Keratinocyte (primary cell): Measurements from ENCODE around the gene UBE2R2.

ENCODE experiments used
- EZH2 ChIP-seq: IDR thresholded peaks from one replicate; pipeline ENCODE4 v1.6.1; 2012; ENCODE audit warnings: inconsistent platforms, mild to moderate bottlenecking, low read length, moderate library complexity
- TF ChIP-seq, protein P1 (sequence below), 3 experiments: IDR thresholded peaks in 1 of 3; conservative IDR thresholded peaks in 1 of 3; optimal IDR thresholded peaks in 1 of 3; 2 replicates in 2 of 3; 3 replicates in 1 of 3; pipeline versions ENCODE3 to v1.5.1; 2011; ENCODE audit warnings: low read length in 3 of 3, mild to moderate bottlenecking in 3 of 3, moderate library complexity in 2 of 3, control low read depth in 1 of 3, inconsistent platforms in 1 of 3; ENCODE audit not compliant: insufficient read depth in 2 of 3; ENCODE audit errors: extremely low read depth in 1 of 3

DNA sequence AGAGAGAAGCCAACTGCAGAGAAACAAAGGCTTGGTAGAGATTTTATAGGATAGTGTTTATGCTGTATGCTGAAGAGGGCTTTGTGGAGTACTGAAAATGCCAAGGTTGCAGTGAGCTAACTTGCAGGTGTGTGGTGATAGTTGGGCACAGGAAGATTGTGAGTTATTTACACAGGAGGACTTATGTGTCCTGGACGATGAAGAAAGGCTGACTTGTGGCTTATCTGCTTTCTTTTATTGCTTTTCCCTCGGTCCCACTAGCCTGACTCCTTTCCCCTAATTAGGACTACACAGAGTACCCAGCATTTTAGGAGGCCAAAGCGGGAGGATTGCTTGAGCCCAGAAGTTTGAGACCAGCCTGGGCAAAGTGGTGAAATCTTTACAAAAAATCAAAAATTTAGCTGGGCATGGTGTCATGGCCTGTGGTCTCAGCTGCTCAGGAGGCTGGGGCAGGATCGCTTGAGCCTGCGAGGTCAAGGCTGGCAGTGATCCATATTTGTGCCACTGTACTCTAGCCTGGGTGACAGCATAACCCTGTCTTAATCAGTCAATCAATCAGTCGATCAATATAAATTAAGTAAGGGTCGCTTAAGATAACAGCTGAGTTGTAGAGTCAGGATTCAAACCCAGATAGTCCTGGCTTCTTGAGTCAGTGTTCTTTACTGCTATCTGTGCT, 61.9 kb downstream of the UBE2R2 start:
- TF ChIP-seq, protein P1, sequence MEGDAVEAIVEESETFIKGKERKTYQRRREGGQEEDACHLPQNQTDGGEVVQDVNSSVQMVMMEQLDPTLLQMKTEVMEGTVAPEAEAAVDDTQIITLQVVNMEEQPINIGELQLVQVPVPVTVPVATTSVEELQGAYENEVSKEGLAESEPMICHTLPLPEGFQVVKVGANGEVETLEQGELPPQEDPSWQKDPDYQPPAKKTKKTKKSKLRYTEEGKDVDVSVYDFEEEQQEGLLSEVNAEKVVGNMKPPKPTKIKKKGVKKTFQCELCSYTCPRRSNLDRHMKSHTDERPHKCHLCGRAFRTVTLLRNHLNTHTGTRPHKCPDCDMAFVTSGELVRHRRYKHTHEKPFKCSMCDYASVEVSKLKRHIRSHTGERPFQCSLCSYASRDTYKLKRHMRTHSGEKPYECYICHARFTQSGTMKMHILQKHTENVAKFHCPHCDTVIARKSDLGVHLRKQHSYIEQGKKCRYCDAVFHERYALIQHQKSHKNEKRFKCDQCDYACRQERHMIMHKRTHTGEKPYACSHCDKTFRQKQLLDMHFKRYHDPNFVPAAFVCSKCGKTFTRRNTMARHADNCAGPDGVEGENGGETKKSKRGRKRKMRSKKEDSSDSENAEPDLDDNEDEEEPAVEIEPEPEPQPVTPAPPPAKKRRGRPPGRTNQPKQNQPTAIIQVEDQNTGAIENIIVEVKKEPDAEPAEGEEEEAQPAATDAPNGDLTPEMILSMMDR (optimal IDR thresholded peaks at IDR 0.05 in 1 of 3, IDR thresholded peaks at IDR 0.05 in 1 of 3, conservative IDR thresholded peaks at IDR 0.05 in 1 of 3; ENCODE audit: extremely low read depth in 1 of 3, insufficient read depth in 2 of 3, low read length in 3 of 3): no peak
- TF ChIP-seq EZH2: no peak
